NOMO-1 treated with DMSO at 0.1 percent for 48 hours (cell line): ENCODE data around the gene CABLES2.

Experiments
- DNase-seq: peaks from one replicate; lab custom pipeline; 2025; ENCODE audit not compliant: unreplicated experiment; lab: John Stamatoyannopoulos, UW

The CABLES2 gene

DNA sequence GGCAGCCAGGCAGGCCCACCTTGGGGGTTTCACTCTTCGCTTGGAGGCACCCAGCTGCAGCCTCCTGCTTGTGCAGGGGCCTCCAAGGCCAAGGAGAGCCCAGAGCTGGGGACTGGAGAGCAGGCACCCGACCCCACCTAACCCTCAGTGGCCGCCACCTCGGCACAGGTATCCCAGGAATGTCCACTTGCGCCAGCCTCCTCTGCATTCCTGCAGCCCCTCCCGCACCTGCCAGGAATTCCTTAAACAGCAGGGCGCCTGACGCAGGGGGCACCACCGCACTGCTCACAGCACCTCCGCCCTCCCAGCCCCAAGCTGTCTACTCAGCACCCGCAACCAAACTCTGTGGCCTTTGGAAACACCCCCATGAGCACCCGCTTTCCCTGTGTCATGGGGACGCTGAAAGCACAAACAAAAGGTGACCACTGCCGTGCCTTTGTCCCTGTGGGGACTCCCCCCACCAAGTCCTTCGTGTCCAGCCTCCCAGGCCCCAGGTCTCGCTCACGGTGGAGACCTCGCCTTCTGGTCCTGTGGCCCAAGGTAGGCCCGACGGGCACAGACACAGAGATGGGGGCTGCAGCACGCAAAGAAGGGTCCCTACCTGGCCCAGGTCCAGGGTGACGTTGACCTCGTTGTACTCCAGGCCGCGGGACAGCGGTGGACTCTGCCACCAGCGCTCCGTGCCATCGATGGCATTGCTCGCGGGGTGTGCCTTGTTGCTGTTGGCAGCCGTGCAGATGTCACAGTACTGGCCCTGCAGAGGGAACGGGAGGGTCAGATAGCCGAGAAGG is 45.1 kb downstream of the CABLES2 start:
- no peak for DNase-seq

DNA sequence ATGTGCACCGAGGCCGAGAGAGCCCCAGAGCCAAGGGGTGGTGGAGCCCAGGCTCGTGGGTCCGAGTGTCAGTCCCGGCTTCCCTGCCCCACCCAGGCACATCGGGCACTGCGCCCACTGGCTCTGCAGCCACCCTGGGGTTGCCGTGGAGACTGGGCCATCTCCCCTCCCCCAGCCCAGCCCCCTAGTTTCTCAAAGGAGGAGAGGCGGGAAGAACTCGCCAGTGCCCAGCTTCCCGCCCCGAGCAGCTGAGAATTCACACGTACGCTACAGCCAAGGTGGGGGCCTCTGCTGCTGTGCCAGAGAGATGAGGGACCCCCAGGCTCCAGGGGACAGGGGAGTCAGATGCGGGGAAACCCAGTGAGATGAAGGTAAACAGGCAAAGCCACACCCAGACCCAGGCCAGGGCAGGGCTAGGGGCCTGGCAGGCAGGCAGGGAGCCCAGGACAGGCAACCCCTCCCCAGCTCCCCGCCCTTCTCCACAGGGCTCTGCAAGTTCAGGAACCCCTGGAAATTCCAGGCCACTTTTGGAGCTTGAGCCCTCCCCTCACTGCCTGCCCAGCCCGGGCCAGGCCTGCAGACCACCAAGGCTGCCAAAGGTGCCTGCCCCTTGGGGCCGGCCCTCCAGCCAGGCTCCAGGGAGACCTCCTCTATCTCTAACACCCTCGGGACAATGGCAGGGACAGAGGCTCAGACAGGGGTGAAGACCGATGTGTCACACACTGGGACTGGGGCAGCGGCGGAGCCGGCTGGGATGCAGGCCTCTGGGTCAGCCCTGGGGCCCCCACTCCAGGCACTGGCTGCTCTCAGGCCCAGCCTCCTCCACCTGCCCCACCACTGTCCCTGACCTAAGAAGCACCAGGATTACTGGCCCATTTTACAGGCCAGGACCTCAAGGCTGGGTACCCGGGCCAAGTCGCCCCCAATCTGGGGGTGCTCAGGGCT is 46.0 kb downstream of the CABLES2 start:
- DNase-seq, result no peak

DNA sequence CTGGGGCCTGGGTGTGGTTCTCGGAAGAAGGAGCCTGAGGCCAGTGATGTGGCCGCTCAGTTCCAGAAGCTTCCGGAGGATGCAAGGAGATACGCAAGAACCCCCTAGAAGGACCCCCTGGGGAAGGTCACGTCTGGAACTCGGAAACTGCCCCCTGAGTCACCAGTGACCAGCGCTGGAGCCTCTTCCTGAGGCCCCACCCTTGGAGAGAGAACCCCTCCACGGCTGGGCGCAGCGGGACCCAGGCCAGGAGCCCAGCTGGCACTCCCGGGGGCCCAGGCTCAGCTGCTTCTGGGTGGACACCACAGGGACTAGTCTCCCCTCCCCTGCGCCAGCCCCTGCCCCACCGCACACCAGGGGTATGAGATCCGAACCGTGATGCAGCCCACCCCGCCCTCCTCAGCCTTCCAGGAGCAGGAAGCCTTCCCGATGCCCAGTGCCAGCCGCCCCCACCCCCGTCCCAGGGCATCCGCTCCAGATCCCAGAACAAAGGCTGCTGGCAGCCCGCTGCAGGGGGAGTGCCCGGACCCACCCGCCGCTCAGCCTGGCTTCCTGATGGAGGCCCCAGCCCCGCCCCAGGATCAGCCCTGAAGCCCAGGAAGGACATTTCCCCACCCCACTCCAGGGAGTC is 47.5 kb downstream of the CABLES2 start:
- no peak for DNase-seq

DNA sequence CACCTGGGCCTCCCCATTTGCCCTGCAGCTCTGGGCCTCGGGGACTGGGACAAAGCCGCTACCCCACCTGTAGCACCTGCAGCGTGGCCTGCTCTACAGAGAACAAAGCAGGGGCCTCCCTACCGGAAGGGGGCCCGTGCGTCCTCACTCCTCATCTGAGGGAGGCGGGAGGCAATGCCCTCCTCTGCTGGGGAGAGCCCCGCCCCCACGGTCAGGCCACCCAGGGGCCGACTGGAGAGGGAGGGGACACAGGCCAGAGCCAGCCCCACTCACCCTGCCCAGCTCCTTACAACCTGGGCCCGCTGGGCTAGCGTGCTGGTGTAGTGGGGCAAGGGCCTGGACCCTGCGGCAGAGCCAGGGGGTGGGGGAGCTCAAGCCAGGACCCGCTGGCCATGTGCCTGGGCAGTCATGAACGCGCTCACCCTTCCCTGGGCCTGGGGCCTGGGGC is 48.0 kb downstream of the CABLES2 start:
- DNase-seq, result no peak

DNA sequence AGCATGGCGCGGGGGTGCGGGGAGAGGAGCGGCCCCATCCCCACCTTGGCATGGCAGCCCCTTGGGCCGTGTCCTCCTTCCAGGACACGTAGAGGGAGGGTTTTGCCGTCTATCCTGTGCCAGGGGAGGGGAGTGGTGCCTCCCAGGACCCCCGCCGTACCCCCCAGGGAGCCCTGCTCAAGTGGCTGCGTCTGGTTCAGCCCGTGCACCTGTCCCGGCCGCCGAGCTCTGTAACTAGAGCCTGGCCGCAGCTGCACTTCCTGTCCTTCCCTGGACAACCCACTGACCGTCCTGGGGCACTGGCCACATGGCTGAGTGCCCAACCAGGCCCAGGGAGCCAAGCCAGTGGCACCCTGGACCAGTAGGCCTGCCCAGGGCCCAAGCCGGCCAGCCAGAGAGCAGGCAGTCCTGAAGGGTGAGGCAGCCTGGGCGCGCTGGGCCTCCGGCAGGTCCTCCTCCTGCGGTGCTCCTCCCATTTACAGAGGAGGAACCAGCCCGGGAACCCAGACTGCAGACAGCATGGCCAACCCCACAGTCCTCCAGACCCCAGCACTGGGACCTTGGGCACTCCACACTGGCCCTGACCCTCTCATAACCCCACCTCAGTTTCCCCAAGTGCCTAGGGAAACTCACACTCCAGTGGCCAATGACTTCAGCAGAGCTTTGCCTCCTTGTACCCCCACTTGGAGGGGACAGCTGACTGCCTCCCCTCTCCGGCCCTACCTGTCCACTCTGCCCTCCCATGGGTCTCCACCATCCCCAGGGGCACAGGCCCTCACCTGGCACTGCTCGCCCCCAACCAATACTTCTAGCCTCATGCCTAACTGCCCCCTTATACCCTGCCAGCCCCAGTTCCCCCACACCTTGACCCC is 48.7 kb downstream of the CABLES2 start:
- no peak for DNase-seq

DNA sequence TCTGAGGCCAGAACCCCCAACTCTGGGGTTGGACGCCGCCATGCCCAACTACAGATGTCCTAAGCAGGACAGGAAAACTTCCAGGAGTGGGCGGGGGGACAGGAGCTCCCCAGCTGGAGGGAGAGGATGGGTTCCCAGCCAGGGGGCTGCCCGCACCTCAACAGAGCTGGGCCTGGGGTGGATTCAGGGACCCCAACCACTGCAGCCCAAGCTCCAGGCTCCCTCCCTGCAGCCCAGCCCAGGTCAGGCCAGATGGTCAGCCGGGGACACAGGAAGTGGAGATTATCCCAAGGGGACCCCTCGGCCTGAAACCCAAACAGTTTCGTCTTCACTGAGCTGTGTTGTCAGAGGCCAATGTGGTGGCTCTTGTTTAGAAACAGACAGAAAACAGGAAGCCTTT is 49.4 kb downstream of the CABLES2 start:
- no peak for DNase-seq

DNA sequence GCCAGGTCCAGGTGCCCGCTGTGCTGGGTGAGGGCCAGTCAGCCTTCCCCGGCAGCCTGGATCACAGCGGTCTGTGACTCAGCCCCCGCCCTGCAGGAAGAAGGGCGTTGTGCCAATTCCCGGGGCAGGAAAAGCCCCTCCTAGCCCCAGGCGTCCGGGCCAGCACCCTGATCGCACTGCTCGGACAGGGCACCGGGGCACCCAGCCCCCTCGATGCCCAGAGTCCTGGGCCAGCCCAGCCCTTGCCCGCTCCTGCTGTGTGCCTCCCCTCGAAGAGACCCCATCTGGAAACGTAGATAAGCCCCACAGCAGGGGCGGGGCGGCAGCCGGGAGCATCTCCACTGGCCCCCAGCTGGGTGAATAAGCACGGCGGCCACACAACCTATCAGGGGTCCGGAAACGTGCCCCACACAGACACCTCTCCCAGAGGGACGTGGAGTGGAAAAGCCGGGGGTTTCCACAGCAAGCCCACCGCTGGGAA is 49.9 kb downstream of the CABLES2 start:
- no peak for DNase-seq

DNA sequence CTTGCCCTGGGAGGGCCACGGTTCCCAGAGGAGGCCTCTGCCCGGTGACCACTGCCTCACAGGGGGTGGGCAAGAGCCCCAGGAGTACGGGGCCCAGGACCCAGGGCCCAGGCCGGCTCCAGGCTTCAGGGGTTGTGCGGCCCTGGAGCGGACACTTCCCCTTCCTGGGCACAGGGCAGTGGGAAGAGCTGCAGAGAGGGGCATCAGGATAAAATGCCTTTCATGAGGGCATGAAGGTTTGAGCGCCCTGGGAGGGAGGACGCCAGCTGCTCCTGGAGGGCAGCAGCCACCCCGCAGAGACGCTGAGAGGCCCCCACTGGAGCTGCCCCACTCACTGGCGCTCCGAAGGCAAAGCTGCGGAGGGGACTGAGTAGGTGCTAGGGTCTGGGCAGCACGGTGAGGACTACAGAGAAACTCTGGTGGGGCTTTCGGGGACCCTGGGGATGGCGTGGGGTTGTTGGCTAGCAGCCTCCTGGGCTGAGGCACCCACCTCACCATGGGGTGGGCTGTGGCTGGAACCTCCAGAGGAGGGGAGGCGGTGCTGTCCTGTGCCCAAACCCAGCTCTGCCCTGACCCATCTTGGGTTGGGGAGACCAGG is 50.4 kb downstream of the CABLES2 start:
- DNase-seq, result no peak

DNA sequence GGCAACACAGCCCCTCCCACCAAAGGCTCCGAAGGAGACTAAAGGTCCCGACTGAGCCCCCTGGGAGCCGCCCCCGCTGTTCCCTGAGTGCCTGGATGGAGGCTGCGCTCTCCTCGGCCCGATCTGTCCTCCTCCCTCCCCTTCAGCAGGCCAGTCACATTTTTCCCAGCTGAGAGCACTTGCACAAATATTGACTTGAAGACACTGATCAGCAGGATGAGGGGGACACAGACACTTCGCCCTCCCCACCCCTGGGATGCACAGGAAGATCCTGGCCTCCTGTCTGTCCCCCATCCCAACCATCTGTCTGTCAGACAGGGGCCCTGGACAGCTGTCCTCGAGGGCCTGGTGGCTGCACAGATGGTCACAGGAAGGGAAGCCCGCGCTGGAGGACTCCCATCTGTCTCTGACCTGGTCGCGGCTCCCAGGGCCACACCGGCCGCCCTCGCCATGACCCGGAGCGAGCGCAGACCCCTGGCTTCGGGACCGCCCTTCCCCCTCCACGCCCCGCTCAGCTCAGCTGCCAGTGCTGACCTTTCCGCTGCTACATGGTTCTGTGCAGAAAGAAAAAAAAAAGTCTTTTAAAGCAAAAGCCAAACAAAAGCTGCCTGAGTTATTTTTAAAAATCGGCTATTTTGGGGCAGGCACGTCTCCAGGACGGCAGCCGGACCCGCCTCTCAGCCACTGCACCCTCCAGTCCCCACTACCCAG is 51.1 kb downstream of the CABLES2 start:
- DNase-seq, result no peak

DNA sequence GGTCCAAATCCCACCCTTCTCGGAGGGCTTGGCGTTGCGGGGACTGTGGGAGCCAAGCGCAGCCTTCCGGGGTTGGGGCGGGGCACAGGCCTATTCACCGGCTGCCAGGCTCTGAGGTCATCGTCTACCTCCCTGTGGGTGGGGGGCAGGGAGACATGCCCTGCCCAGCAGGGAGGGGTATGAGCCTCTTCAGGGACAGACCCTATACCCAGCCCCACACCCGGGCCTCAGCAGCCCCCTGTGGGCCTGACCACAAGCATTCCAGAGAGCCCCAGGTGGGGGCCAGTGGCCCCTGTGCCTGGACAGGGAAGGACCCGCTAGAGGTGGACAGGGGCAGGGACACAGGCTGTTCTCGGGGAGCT is 51.6 kb downstream of the CABLES2 start:
- no peak for DNase-seq

DNA sequence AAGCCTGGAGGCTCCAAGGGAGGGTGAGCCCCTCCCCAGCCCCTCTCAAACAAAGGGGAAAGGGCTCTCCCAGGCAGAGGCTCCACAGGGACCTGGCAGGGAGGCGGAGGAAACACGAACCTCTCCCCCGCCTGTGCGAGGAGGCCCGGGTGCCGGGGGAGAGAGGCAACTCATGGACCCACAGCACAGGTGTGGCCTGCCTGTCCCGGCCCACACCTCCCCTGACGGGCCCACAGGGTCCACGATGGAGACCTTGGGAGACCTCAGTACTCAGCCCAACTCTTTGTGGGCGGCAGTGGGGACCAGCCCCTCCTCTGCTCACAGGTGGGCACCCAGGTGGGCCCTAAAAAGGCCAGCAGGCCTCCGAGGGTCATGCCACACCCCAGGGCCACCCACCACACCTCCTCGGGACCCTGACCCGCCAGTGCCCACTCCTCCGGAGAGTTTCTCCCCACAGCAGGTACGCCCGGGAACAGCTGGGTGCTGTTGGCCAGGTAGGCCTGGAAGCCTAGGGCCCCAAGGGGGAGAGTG is 52.2 kb downstream of the CABLES2 start:
- DNase-seq, result no peak

DNA sequence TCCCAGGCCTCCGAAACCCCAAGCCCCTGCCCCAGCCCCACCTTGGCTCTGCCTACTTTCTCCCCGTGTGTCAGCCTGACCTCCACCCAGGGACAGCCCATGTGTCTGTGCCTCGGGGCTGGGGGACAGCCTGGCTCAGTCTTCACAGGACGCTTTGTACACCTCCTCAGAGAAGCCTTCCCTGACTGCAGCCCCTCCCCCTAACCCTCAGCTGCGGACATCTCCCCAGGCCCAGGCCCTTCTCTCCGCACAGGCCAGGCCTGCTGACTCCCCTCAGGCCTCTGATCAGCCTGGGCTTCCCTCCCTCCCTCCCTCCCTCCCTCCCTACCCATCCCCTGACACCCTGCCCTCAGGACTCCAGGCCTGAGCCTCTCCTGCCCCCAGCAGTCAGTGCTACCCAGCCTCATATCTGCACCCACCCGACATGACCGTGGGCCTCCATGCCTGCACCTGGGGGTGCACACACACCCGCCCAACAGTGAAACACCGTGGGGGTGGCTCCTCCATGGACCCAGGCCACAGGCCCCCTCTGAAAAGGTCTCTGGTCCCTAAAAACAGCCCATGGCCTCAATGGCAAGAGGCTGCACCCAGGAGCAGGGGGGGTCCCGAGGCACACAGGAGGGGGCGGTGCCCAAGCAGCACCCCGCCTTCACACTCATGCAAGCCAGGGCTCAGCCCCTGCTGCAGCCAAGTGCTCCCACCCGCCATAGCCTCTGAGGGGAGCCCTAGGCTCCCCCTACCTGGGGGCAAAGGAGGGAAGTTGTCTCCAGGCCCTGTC is 52.9 kb downstream of the CABLES2 start:
- no peak for DNase-seq

DNA sequence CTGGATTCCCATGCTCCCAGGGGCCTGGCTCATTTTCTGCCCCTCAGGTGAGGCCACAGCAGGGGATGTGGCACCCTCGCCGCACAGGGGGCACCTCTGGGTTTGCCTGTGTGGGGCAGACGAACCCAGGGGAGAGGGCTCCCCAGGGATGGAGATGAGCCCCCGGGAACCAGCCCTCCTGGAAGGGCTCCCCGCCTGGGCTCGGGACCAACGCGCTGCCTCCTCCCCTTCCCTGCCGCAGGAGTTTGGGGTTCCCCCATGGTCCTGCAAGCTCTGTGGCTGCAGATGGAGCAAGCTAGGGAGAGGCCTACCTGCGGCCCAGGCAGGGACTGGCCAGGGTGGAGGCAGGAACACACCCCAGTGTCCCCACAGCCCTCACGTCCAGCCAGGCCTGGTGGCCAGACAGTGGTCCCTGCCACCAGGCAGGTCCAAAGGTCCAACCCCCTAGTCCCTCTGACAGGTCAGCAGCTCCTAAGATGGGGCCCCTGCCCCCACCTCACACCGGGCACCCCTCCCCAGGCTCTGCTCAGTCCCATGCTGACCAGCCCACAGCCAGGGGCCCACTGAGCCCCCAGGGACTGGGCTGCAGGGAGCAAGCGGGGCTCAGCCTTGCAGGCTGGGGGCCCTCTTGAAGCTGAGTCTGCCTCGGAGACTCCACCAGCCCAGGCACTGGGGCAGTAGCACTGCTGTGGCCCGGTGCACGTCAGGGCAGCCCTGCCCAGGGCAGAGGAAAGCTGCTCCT is 53.6 kb downstream of the CABLES2 start:
- no peak for DNase-seq

DNA sequence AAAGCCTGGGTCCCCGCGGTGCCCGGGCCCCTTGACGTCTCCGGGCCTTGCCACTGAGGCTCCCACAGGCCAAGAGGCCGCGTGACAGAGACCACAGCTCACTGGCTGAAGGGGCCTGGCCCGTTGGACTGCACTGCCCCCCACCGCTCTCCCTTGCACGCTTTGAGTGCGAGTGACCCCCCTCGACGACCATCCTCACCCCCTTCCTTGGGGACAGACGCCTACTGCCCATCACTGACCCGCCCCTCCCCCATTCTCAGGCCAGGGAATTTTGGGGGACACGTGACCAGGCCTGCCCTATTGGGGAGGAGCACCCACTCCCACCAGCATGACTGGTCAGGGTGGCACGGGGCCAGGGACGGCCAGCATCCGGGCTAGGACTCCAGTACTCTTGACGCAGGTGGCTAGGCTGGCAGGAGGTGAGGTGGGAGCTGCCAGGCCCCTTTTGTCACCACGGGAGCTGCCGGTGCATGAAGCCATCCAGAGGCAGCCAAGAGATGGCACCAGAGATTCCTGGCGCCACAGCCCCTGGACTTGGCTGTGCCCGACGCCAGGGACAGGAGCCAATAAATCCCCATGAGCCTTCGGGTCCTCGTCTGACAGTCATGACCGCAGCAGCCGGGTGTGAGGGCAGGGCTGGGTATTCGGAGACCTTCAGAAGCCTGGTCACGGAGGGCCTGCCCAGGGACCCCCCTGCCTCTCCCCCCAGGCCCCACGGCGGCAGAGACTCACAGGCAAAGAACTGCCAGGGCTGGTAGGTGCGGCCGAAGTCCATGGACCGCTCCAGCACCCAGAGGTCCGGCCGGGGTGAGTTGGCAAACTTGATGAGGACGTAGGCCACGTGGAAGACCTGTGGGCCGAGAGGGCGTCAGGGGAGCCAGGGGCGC is 54.4 kb downstream of the CABLES2 start:
- no peak for DNase-seq

DNA sequence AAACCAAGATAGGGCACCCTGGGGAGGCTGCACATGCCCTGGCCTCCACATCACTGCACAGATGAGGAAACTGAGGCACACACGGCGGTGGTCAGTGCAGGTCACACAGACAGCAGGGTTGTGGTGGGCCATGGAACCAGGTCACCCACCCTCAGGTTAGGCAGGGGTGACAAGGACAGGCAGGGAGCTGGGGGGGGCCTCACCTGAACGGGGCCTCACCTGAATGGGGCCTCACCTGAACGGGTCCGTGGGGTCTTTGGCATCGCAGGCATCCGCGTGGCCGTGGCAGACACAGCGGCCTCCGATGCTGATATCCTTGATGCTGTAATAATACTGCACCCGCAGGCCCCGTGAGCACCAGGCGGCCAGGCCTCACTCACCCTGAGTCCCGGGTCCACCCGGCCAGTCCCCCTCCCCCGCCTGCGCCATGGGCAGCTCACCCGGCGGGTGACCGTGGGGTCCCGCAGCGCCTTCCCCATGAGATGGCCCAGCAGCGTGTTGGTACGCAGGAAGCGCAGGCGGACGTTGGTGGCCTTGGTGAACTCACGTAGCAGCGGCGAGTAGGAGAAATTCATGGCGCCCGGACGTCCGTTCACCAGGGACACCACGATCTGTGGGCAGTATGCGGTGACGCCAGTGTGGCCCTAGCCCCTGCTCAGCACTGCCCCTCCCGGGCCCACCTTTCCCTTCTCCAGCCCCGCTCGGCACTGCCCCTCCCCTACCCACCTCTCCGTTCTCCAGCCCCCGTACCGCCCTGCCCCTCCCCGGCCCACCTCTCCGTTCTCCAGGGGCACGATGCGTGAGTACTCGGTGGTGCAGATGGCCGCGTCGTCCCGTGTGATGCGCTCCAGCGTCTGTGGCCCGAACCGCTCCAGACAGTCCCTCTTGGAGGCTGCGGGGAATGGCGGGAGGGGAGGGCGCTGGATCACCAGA is 55.4 kb downstream of the CABLES2 start:
- DNase-seq, result no peak
